Transverse colon (tissue), 3 donors: ENCODE measurements around the gene SMCR8.

Experiments
- CTCF ChIP-seq, 5 experiments: fragments of 200-600 bp in 3 of 5; fragments of 450-650 bp in 2 of 5; sonication (generic) in 3 of 5; IDR thresholded peaks; 1 replicate in 2 of 5; 2 replicates in 3 of 5; pipeline ENCODE4 v1.5.1; 2016 to 2017; ENCODE audit warnings: antibody characterized with exemption in 5 of 5, inconsistent platforms in 3 of 5, mild to moderate bottlenecking in 2 of 5, moderate library complexity in 1 of 5
- POLR2A ChIP-seq: fragments of 450-650 bp; IDR thresholded peaks from one replicate; pipeline ENCODE4 v1.6.1; 2016; ENCODE audit warnings: antibody characterized with exemption, mild to moderate bottlenecking, moderate library complexity

GRCh38 chr17:18360518-18360917 lies 45.4 kb downstream of the SMCR8 start:
- no peak for TF ChIP-seq CTCF (IDR thresholded peaks at IDR 0.05)
- TF ChIP-seq POLR2A = no peak
